H1 (cell line): Measurements from ENCODE around the gene CCDC136. TPM values are rescaled to one million over a fixed set of nuclear protein-coding genes. Genes with fewer than 3 reads are reported as not detected.

Source experiments
- CTCF ChIA-PET: fragments of 300-600 bp; sonication (Branson Sonifier 250); formaldehyde crosslinking; loops from one replicate; lab custom pipeline; 2021; ENCODE audit not compliant: partially characterized antibody; lab: Charles Lee
- POLR2A ChIA-PET: fragments of 300-600 bp; sonication (Branson Sonifier 250); formaldehyde crosslinking; loops from one replicate; lab custom pipeline; 2021; ENCODE audit warnings: inconsistent platforms; ENCODE audit not compliant: partially characterized antibody; lab: Charles Lee
- DNase-seq, 2 experiments: peaks; one replicate each; pipeline versions ENCODE4 v3.0.0 to v3.0.0-alpha.2; 2010 to 2022; ENCODE audit warnings: low spot score in 2 of 2, low read depth in 1 of 2, mixed read lengths in 1 of 2
- FAIRE-seq: peaks from 2 replicates; lab custom pipeline; 2011; peaks lifted over from hg19 to GRCh38; lab: Jason Lieb, UNC
- H2AFZ ChIP-seq: 2 replicates; pipeline ENCODE4 v1.8.1; 2012; ENCODE audit warnings: low read length, inconsistent platforms
- H2AK5ac ChIP-seq: 2 replicates; pipeline ENCODE4 v1.6.1; 2013; ENCODE audit warnings: low read depth, low read length
- H2BK120ac ChIP-seq: replicated peaks from 2 replicates; pipeline ENCODE3; 2013; ENCODE audit warnings: low read depth, low read length, inconsistent platforms
- H2BK12ac ChIP-seq: 2 replicates; pipeline ENCODE4 v1.6.1; 2013; ENCODE audit warnings: low read depth, low read length
- H2BK15ac ChIP-seq: 2 replicates; pipeline ENCODE4 v1.6.1; 2013; ENCODE audit warnings: low read length
- H2BK20ac ChIP-seq: 2 replicates; pipeline ENCODE4 v1.6.1; 2013; ENCODE audit warnings: low read length
- H2BK5ac ChIP-seq: 2 replicates; pipeline ENCODE4 v1.6.1; 2013; ENCODE audit warnings: low read depth, low read length
- H3K14ac ChIP-seq: 2 replicates; pipeline ENCODE4 v1.6.1; 2013; ENCODE audit warnings: inconsistent platforms; ENCODE audit not compliant: insufficient read length
- H3K18ac ChIP-seq: 2 replicates; pipeline ENCODE4 v1.6.1; 2013; ENCODE audit warnings: low read length; ENCODE audit errors: extremely low read depth
- H3K23ac ChIP-seq: 2 replicates; pipeline ENCODE4 v1.6.1; 2013; ENCODE audit warnings: inconsistent platforms; ENCODE audit not compliant: insufficient read length
- H3K23me2 ChIP-seq: 2 replicates; pipeline ENCODE4 v1.6.1; 2013; ENCODE audit warnings: low read depth, low read length
- H3K27ac ChIP-seq: 2 replicates; pipeline ENCODE4 v1.6.1; 2011; ENCODE audit warnings: low read depth, low read length, inconsistent platforms
- H3K27me3 ChIP-seq, 4 experiments: replicated peaks in 1 of 4; 1 replicate in 1 of 4; 2 replicates in 3 of 4; pipeline versions ENCODE4 v1.6.1 to v1.8.1; 2011 to 2013; ENCODE audit warnings: low read length in 3 of 4, mild to moderate bottlenecking in 3 of 4, inconsistent platforms in 2 of 4, mixed read lengths in 2 of 4, moderate library complexity in 1 of 4; ENCODE audit not compliant: control insufficient read depth in 3 of 4, insufficient read depth in 3 of 4; ENCODE audit errors: extremely low read depth in 1 of 4
- H3K36me3 ChIP-seq, 4 experiments: 2 replicates each; pipeline versions ENCODE4 v1.6.1 to v1.8.1; 2011 to 2013; ENCODE audit warnings: mild to moderate bottlenecking in 4 of 4, low read length in 3 of 4, moderate library complexity in 2 of 4, control low read depth in 1 of 4, inconsistent platforms in 1 of 4; ENCODE audit not compliant: insufficient read depth in 4 of 4, control insufficient read depth in 2 of 4
- H3K4ac ChIP-seq: replicated peaks from 2 replicates; pipeline ENCODE3; 2013; ENCODE audit warnings: low read length, low read depth, mixed read lengths, inconsistent platforms; ENCODE audit not compliant: insufficient read length
- H3K4me1 ChIP-seq, 4 experiments: replicated peaks in 1 of 4; 1 replicate in 1 of 4; 2 replicates in 3 of 4; pipeline versions ENCODE4 v1.6.1 to v1.8.1; 2011 to 2013; ENCODE audit warnings: low read length in 3 of 4, inconsistent platforms in 2 of 4, mixed read lengths in 1 of 4; ENCODE audit not compliant: insufficient read depth in 4 of 4, control insufficient read depth in 3 of 4
- H3K4me2 ChIP-seq, 2 experiments: 2 replicates each; pipeline versions ENCODE4 v1.6.1 to v1.8.1; 2011 to 2013; ENCODE audit warnings: low read depth in 2 of 2, low read length in 2 of 2, control low read depth in 1 of 2, inconsistent platforms in 1 of 2, mild to moderate bottlenecking in 1 of 2; ENCODE audit not compliant: insufficient read depth in 1 of 2
- H3K4me3 ChIP-seq, 4 experiments: fragments of 200-600, 300-600 bp in 1 of 4; sonication (generic), shearing (Covaris generic), sonication (Bioruptor Twin) in 1 of 4; 2 replicates each; pipeline versions ENCODE4 v1.5.1 to v1.8.1; 2011 to 2016; ENCODE audit warnings: low read length in 4 of 4, low read depth in 3 of 4, control low read depth in 2 of 4, inconsistent platforms in 2 of 4, mild to moderate bottlenecking in 2 of 4, mixed read lengths in 1 of 4, moderate library complexity in 1 of 4; ENCODE audit not compliant: insufficient read depth in 2 of 4; ENCODE audit errors: extremely low read depth in 1 of 4
- H3K56ac ChIP-seq: replicated peaks from 2 replicates; pipeline ENCODE3; 2013; ENCODE audit warnings: low read depth, mild to moderate bottlenecking, mixed read lengths, low read length, inconsistent platforms; ENCODE audit not compliant: insufficient read length
- H3K79me1 ChIP-seq: 2 replicates; pipeline ENCODE4 v1.6.1; 2013; ENCODE audit warnings: low read depth, low read length, control low read depth
- H3K79me2 ChIP-seq, 2 experiments: 2 replicates each; pipeline versions ENCODE4 v1.6.1 to v1.8.1; 2012 to 2013; ENCODE audit warnings: low read length in 2 of 2, mild to moderate bottlenecking in 2 of 2, inconsistent platforms in 1 of 2; ENCODE audit not compliant: insufficient read depth in 2 of 2, control insufficient read depth in 1 of 2
- H3K9ac ChIP-seq, 4 experiments: replicated peaks in 1 of 4; 1 replicate in 1 of 4; 2 replicates in 3 of 4; pipeline versions ENCODE4 v1.6.1 to v1.8.1; 2011 to 2013; ENCODE audit warnings: low read depth in 3 of 4, low read length in 3 of 4, control low read depth in 2 of 4, mild to moderate bottlenecking in 2 of 4, moderate library complexity in 2 of 4, inconsistent platforms in 1 of 4; ENCODE audit errors: extremely low read depth in 1 of 4
- H3K9me3 ChIP-seq, 2 experiments: 2 replicates each; pipeline versions ENCODE4 v1.6.1 to v1.8.1; 2012 to 2013; ENCODE audit warnings: mild to moderate bottlenecking in 2 of 2, moderate library complexity in 2 of 2, control low read depth in 1 of 2, inconsistent platforms in 1 of 2, low read depth in 1 of 2, low read length in 1 of 2, mixed read lengths in 1 of 2; ENCODE audit not compliant: insufficient read depth in 2 of 2
- H4K20me1 ChIP-seq, 2 experiments: replicated peaks in 1 of 2; 2 replicates each; pipeline versions ENCODE3 to v1.8.1; 2011 to 2013; ENCODE audit warnings: inconsistent platforms in 2 of 2, low read length in 2 of 2, mild to moderate bottlenecking in 1 of 2; ENCODE audit not compliant: insufficient read depth in 2 of 2, control insufficient read depth in 1 of 2
- H4K5ac ChIP-seq: 2 replicates; pipeline ENCODE4 v1.6.1; 2013; ENCODE audit warnings: low read length, low read depth, mixed read lengths, inconsistent platforms; ENCODE audit not compliant: insufficient read length
- H4K8ac ChIP-seq: 2 replicates; pipeline ENCODE4 v1.8.0; 2013; ENCODE audit warnings: mild to moderate bottlenecking, moderate library complexity, low read length, inconsistent platforms; ENCODE audit not compliant: insufficient read depth; ENCODE audit errors: extremely low read depth
- H4K91ac ChIP-seq: replicated peaks from 2 replicates; pipeline ENCODE3; 2013; ENCODE audit warnings: low read length, mixed read lengths, inconsistent platforms; ENCODE audit not compliant: insufficient read length
- CREB1 ChIP-seq: IDR thresholded peaks from 2 replicates; pipeline ENCODE4 v1.6.1; 2012; ENCODE audit warnings: inconsistent platforms
- HDAC2 ChIP-seq, 2 experiments: fragments of 300-600 bp in 1 of 2; sonication (generic) in 1 of 2; IDR thresholded peaks; 2 replicates each; pipeline ENCODE4 v1.6.1; 2011 to 2012; ENCODE audit warnings: low read depth in 2 of 2, low read length in 2 of 2, mild to moderate bottlenecking in 2 of 2, moderate library complexity in 2 of 2, borderline replicate concordance in 1 of 2, inconsistent platforms in 1 of 2
- JUN ChIP-seq: IDR thresholded peaks from 2 replicates; pipeline ENCODE4 v1.6.1; 2011; ENCODE audit warnings: low read depth, mild to moderate bottlenecking, improper control_type of control experiment, low read length
- KDM4A ChIP-seq: IDR thresholded peaks from one replicate; pipeline ENCODE4 v1.7.1; 2012; ENCODE audit warnings: low read depth, mild to moderate bottlenecking, moderate library complexity, low read length, inconsistent platforms; ENCODE audit not compliant: severe bottlenecking
- KDM5A ChIP-seq: fragments of 200-600 bp; IDR thresholded peaks from 2 replicates; pipeline ENCODE4 v1.7.1; 2012; ENCODE audit warnings: mild to moderate bottlenecking, low read length, inconsistent platforms, mixed read lengths
- POLR2AphosphoS5 ChIP-seq: IDR thresholded peaks from 2 replicates; pipeline ENCODE4 v1.6.1; 2011; ENCODE audit warnings: low read depth, low read length
- SIRT6 ChIP-seq: IDR thresholded peaks from one replicate; pipeline ENCODE4 v1.7.1; 2012; ENCODE audit warnings: low read length, inconsistent platforms
- SUZ12 ChIP-seq: fragments of 200-600 bp; sonication (generic); IDR thresholded peaks from 2 replicates; pipeline ENCODE4 v1.6.1; 2012; ENCODE audit warnings: mild to moderate bottlenecking, inconsistent platforms, low read length, moderate library complexity, mixed read lengths
- TAF7 ChIP-seq: optimal IDR thresholded peaks from 2 replicates; pipeline ENCODE3; 2011; ENCODE audit warnings: low read depth, mild to moderate bottlenecking, inconsistent platforms, low read length, moderate library complexity, borderline replicate concordance
- ZNF274 ChIP-seq: IDR thresholded peaks from 2 replicates; pipeline ENCODE4 v1.7.0; 2012; ENCODE audit warnings: low read length, borderline replicate concordance; ENCODE audit errors: extremely low read depth
- WGBS, 2 experiments: shearing (Covaris generic) in 1 of 2; methylation state at CpG; one replicate each; pipeline versions ENCODE4 v1.1.6 to v1.1.7; 2013 to 2015; ENCODE audit warnings: low lambda C conversion rate in 2 of 2, mixed read lengths in 2 of 2, inconsistent platforms in 1 of 2, low coverage in 1 of 2, missing lambda C conversion rate in 1 of 2; ENCODE audit not compliant: insufficient replicate concordance in 2 of 2, insufficient coverage in 1 of 2, insufficient read length in 1 of 2; ENCODE audit errors: extremely low coverage in 1 of 2, missing lambda C conversion rate in 1 of 2; 5-methylcytosine and 5-hydroxymethylcytosine counted together
- polyA plus RNA-seq, 7 experiments: library from polyadenylated mRNA; depleted of rRNA in 3 of 7; stranded (reverse) in 5 of 7; unstranded in 2 of 7; fragments of >200 nt in 5 of 7; fragments of 200-250 nt in 2 of 7; gene quantifications; 1 replicate in 5 of 7; 2 replicates in 1 of 7; 4 replicates in 1 of 7; pipeline versions ENCODE4 v1.2.1 to v1.2.3, GENCODE V29; 2011 to 2013; ENCODE audit warnings: missing spikeins in 2 of 7, mixed read lengths in 2 of 7
- total RNA-seq: library from RNA; stranded (reverse); fragmentation: NEBNext Ultra II Directional; extraction: Animal tissue kit (Norgen Biotek cat#: 25700); gene quantifications from 2 replicates; pipeline ENCODE4 v1.2.1, GENCODE V29; 2021

CCDC136 gene
- total and polyA plus RNA-seq, 2 of the 8 experiments (the other 6 are each of a cell fraction or from before 2014, with no cell fraction given) = 35.6 to 47.7 TPM

- no peak overlapping the region for H3K4ac ChIP-seq
- H3K9ac ChIP-seq = no peak overlapping the region
- ChIA-PET CTCF (interaction anchor here (0.6 to 1.0 kb wide), 4 partner anchors 82 to 537 kb away, joined by 3 read pairs; no protein-coding TSS in a partner anchor), POLR2A (interaction anchor here (0.8 to 1.5 kb wide), 3 partner anchors 13 to 58 kb away, joined by 3 read pairs; no protein-coding TSS in a partner anchor)
- H3K14ac ChIP-seq = no peak overlapping the region
- H3K23me2 ChIP-seq = no peaks in the 10 kb centered on the region
- no peak overlapping the region for H3K27ac ChIP-seq
- H3K9me3 ChIP-seq = no peaks in the 10 kb centered on the region
- peaks cover 3 to 12% of the 10 kb centered on the region in 2 experiments for H4K20me1 ChIP-seq
- no peak overlapping the region for H2BK20ac ChIP-seq
- H3K56ac ChIP-seq = no peak overlapping the region
- no peak for DNase-seq
- H2BK15ac ChIP-seq = no peak overlapping the region
- peaks cover 7% of the 10 kb centered on the region; the same call in 1 of the 2 replicates for H3K79me1 ChIP-seq
- no peak overlapping the region for H4K5ac ChIP-seq
- H3K18ac ChIP-seq = no peak overlapping the region
- H3K4me3 ChIP-seq = no peak overlapping the region
- peaks cover 20 to 97% (median 45%) of the 10 kb centered on the region in 4 experiments for H3K36me3 ChIP-seq
- no peak overlapping the region for H2AFZ ChIP-seq
- TF ChIP-seq KDM4A = no peak
- no peak for TF ChIP-seq TAF7
- TF ChIP-seq POLR2AphosphoS5 = no peak
- no peak for TF ChIP-seq JUN
- TF ChIP-seq CREB1 = no peak
- TF ChIP-seq SIRT6 = no peak
- TF ChIP-seq KDM5A = no peak
- no peak for TF ChIP-seq HDAC2 (IDR thresholded peaks at IDR 0.05; ENCODE audit: borderline replicate concordance in 1 of 2, low read depth in 2 of 2, low read length in 2 of 2)
- no peak for TF ChIP-seq SUZ12
- no peak for TF ChIP-seq ZNF274
- no peaks in the 10 kb centered on the region for H3K4me1 ChIP-seq
- no peak overlapping the region for H2BK5ac ChIP-seq
- H4K8ac ChIP-seq = no peak overlapping the region
- H2BK12ac ChIP-seq = no peak overlapping the region
- no peak overlapping the region for H2AK5ac ChIP-seq
- H3K27me3 ChIP-seq = no peaks in the 10 kb centered on the region
- H4K91ac ChIP-seq = no peak overlapping the region
- no peak for FAIRE-seq
- peaks cover 0 to 22% of the 10 kb centered on the region in 2 experiments; a peak in 2 of 4 replicates for H3K79me2 ChIP-seq
- H3K4me2 ChIP-seq = no peak overlapping the region
- no peak overlapping the region for H2BK120ac ChIP-seq
- H3K23ac ChIP-seq = no peak overlapping the region
- 100% methylated on average over 1 of the region's 2 CpGs; no CpG with 5 or more reads in 1 of the 2 experiments for WGBS, 2 experiments
Observed at GRCh38 chr7:128755075-128755818, 36.5 kb upstream of the CCDC136 start.
